Measurements from ENCODE around the gene DAPL1.

Gene DAPL1

GRCh38 chr2:158795195-158795924 is at the start of gene DAPL1:
DAPL1 (plus strand) TSS chr2:158795317; CDS start chr2:158795373, 56 bp downstream.
- no peak for DNase-seq (ENCODE audit: low read depth)

DNA sequence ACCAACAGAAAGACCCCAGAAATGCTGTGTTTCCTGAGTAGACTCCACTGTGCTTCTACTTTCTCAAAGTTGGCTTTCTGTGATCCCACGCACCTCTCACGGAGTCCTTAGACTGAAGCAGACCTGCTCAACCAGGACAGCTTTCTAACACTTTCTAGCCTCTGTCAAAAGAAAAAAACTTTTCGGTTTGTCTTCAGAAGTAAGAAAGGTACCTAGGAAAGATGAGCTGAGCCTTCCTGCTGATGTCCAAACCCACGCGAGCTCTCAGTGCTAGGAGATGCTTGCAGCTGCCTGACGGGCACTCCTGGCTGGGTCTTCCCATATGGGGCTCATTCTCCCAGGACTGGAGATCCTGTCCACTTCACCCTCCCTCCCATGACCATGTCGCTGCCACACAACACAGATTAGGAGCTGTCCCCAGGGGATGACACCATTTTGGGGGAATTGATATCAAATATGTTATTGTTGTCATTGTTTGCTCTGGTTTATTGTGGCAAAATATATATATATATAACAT is 49.2 kb upstream of the DAPL1 start:
- DNase-seq (ENCODE audit: low read depth): no peak

- DNase-seq (ENCODE audit: low read depth): no peak
These were observed 48.6 kb upstream of the DAPL1 start for GRCh38 chr2:158746488-158746887.

DNA sequence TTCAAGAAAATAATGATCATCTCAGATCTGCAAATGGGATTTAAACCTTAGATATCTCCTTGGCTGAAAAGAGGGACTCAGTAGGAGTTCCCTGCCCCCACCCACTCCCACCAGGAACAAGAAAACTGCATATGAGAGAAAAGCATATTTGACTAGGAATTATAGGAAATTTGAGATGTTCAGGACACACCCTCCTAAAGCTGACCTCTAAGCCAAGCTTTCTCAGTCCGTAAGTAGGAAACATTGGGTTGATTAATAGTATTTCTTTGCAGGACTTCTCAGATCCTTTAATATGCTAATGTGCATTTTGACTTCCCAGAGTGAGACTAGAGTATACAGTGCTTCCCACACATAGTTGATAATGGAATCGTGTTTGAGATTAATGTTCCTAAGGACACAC is 47.8 kb upstream of the DAPL1 start:
- DNase-seq (ENCODE audit: low read depth): no peak

DNA sequence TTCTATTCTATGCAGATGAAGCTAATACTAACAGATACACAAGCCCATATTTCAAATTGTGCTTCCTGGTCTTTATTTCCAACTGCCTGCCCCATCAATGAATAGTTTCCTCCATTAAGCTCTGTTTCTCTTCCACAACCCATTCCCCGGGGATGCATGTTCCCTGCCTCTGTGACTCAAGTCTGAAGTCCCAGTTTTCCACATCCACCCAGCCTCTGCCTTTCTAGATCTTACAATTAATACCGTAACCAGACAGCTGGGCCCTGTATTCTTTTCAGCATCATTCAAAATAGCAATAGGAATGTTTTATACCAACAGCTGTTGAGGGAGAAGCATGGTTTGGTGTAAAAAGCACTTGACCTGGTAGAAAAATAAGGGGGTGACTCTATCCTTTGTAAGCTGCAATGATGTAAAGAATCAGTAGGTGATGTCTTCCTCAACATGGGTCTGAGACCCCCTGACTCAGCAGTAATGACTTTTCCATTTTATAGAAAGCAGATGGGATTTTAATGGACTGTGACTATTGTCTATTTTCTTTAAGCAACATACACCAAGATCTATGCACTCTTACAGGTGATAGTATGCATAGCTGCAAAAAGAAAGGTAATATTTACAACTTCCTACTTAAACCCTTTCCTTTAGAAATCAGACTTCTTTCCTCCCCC is 46.1 kb upstream of the DAPL1 start:
- DNase-seq (ENCODE audit: low read depth): no peak

GRCh38 chr2:158750458-158751125 is 44.5 kb upstream of the DAPL1 start:
- DNase-seq (ENCODE audit: low read depth): no peak

GRCh38 chr2:158753641-158754611 is 41.2 kb upstream of the DAPL1 start:
- no peak for DNase-seq (ENCODE audit: low read depth)

DNA sequence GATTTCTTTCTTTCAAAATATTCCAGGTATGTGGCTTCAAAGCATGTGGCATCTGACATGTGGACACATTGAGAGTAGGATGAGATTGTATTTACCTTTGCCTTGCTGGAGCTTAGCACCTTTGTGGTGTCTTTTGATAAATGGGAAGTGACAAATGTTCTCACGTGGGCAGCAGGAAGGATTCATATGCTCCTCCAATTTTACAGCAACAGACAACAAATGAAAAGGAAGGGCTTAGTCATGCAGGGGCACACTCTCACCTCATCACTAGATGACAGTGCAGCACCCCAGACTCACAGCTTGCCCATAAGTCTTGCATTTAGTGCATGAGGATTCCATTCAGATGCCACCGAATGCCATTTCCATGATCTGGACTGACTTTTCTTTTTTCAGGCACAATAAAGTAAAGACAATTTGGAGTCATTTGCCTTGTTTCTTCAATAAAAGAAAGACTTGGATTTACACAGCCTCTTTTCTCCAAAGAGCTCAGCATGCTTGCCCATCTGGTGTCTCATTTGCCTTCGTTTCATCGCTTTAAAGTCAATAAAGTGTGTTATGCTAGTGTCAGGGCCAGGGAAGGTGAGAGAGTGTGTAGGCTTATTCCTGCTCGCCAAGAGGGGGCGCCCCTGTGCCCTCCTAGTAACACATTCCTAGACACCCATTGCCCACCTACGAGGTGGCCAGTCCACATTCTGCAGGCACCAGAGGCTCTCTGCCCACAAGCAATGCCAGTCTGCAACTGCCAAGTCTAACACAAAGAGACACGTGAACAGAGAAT is 39.6 kb upstream of the DAPL1 start:
- DNase-seq (ENCODE audit: low read depth): no peak

- no peak for DNase-seq (ENCODE audit: low read depth)
These were observed 38.8 kb upstream of the DAPL1 start for GRCh38 chr2:158756331-158756730.

DNA sequence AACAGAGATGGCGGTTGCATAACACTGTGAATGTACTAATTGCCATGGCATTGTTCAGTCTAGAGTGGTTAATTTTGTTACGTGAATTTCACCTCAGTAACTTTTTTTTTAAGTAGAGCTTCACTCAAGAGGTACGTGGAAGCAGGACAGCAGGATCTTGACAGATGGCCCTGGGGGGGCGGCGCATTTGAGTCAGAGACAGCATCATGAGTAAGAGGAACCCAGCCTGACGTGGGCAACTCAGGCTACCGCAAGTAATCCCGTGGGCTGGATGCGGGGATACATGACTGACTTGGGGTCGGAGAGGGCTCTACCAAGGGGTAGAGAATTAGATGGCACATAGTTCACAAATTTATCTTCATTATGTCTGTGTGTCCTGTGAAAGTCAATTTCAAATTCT is 38.1 kb upstream of the DAPL1 start:
- DNase-seq (ENCODE audit: low read depth): no peak

- no peak for DNase-seq (ENCODE audit: low read depth)
These were observed 34.2 kb upstream of the DAPL1 start for GRCh38 chr2:158760887-158761286.

GRCh38 chr2:158761621-158762020 is 33.5 kb upstream of the DAPL1 start:
- no peak for DNase-seq (ENCODE audit: low read depth)

GRCh38 chr2:158762336-158762735 is 32.8 kb upstream of the DAPL1 start:
- no peak for DNase-seq (ENCODE audit: low read depth)

DNA sequence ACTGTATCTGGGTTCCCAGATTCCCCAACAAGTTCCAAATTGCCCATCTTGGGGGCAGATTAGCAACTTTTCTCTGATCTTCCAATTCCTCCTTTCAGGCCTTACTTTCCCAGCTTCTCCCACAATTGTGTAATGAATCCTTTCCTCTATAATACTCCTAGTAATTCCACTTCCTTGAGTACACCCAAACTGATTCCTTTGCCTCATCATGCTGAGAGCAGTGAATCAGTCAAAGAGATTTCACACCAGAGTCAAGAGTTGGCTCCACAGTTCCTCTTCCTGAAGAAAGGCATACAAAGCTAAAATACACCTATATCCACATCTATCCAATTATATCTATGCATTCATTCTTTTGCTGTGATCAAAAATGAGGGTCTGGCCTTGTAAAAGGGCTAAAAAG is 28.6 kb upstream of the DAPL1 start:
- DNase-seq (ENCODE audit: low read depth): no peak

DNA sequence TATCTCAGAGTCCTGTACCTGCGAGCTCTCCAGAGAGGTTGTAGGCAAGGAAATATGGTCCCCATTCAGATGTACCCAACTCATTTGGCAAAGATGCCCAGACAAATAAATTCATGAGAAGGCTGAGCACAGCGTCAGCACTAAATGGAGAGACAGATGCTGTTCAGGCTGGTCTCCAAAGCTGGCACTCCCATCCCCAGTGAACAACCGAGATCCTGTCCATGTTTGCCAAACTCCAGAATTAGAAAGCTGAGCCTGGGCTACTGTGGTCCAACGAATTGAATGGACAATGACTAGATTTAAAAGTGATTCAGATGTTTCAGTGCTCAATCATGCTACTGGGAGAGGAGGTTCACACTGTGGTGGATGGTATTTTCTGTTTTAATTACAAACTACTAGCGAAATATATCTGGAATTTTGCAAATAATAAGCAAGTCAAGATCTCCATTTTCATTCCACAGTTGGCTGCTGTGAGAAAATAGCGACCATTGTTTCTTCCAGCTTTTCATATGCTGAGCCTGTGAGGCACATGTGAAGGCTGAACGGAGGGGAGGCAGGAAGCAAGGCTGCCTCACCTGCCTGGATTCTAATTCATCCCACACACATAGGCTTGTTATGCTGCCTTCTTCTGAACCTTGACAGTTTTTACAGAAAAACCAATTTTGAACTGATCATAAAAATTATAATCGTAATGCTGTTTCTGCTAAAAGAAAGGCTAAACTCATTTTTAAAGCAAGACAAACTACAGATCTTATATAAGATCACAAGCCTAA is 22.6 kb upstream of the DAPL1 start:
- no peak for DNase-seq (ENCODE audit: low read depth)

DNA sequence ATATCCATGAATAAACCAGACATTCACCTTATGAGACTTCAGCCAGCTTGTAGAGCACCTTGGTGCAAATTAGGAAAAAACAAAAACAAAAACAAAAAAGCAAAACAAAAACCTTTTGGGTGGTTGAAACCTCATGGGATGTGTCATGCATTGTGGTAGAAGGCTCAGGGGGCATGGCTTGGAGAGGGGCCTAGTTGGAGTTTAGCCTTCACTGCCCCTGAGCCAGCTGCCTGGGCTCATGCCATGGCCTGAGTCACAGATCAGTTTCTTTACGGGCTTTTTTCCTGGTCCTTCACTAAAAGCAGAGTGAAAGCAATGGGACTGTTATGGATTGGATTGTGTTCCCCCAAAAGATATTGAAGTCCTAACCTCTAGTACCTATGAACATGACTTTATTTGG is 22.0 kb upstream of the DAPL1 start:
- DNase-seq (ENCODE audit: low read depth): no peak

- DNase-seq (ENCODE audit: low read depth): no peak
These were observed 20.4 kb upstream of the DAPL1 start for GRCh38 chr2:158774681-158775080.

DNA sequence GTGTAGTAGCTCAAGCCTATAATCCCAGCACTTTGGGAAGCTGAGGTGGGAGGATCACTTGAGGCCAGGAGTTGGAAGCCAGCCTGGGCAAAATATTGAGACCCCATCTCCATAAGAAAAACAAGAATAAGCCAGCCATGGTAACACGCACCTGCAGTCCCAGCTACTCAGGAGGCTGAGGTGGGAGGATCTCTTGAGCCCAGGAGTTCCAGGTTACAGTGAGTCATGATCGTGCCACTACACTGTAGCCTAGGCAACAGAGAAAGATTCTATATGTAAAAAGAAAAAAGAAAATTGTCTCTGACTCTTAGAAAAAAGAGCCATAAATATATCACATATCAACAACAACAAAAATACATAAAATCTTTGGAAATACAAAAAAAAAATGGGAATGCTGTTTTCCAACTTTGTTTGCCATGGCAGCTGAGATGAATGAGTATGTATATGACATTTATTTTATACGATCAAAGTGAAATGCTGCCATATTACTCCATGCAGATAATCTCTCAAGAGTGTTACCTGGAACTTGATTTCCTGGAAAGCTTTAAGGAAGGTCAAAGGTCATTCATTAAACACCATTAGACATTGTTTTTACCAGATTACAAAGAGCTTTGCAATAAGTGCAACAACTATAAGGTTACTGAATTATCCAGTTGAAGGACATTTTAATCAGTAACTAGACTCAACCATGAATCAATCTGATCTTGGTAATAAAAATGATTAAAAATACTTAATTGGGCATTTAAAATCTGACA is 19.7 kb upstream of the DAPL1 start:
- no peak for DNase-seq (ENCODE audit: low read depth)

DNA sequence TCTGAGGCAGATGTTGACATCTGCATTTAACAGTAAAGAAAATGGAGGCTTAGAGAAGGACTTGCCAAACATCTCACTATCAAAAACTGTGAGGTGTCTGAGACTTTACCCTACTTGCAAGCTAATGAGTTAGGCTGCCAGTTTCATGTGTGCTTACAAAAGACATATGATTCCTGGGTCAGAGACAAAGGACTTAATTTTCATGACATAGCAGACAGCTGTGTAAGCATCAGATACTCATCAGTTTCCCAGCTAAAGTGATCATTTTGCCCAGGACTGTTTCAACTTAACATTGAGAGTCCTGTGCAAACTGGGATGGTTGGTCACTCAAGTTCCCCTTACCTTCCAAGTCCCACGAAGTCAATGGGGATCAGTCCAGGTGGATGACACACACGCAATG is 18.9 kb upstream of the DAPL1 start:
- no peak for DNase-seq (ENCODE audit: low read depth)

DNA sequence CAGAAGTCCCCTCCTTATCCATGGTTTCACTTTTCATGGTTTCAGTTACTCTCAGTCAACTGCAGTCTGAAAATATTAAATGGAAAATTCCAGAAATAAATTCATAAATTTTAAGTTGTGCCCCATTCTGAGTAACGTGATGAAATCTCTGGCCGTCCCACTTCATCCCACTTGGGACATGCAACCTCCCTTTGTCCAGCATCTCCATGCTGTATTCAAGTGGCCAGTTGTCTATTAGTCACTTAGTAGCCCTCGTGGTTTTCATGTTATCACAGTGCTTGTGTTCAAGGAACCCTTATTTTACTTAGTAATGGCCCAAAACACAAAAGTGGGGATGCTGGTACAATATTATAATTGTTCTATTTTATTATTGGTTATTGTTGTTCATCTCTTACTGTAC is 18.0 kb upstream of the DAPL1 start:
- DNase-seq (ENCODE audit: low read depth): no peak
